ENCODE data around the gene TSKS.

The TSKS gene

GRCh38 chr19:49713236-49713845 lies 49.8 kb downstream of the TSKS start:
- peak; percentile 26 for DNase-seq

DNA sequence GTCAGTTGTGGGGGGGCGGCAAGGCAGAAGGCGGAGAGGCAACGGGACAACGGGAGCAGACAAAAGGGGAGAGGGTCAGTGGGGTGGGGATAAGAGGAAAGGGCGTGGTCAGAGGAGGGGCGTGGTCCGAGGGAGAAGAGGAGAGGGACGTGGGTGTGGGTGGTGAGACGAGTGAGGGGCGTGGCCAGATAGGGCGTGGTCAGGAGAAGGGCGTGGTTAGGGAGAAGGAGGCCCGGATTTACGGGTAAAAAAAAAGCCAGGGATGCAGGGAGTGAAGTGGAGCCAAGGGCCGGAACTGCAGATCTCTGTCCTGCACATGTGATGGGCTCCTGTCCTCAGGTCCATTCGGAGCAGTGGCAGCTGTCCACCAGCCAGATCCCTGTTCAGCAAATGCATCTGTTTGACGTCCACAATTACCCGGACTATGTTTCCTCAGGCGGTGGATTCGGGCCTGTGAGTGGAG lies 50.7 kb downstream of the TSKS start:
- DNase-seq: peak; percentile 22

- no peak for DNase-seq
Observed at GRCh38 chr19:49710372-49710951, 52.6 kb downstream of the TSKS start.

DNA sequence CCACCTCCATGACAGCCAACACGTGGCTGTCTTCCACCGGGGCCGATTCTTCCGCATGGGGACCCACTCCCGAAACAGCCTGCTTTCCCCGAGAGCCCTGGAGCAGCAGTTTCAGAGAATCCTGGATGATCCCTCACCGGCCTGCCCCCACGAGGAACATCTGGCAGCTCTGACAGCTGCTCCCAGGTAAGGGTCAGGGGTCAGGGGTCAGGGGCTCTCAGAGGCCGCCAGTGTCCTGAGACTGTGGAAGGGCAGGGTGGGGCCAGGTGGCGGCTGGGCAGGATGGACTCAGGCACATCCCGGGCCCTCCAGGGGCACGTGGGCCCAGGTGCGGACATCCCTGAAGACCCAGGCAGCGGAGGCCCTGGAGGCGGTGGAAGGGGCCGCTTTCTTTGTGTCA lies 57.2 kb downstream of the TSKS start:
- DNase-seq: no peak

DNA sequence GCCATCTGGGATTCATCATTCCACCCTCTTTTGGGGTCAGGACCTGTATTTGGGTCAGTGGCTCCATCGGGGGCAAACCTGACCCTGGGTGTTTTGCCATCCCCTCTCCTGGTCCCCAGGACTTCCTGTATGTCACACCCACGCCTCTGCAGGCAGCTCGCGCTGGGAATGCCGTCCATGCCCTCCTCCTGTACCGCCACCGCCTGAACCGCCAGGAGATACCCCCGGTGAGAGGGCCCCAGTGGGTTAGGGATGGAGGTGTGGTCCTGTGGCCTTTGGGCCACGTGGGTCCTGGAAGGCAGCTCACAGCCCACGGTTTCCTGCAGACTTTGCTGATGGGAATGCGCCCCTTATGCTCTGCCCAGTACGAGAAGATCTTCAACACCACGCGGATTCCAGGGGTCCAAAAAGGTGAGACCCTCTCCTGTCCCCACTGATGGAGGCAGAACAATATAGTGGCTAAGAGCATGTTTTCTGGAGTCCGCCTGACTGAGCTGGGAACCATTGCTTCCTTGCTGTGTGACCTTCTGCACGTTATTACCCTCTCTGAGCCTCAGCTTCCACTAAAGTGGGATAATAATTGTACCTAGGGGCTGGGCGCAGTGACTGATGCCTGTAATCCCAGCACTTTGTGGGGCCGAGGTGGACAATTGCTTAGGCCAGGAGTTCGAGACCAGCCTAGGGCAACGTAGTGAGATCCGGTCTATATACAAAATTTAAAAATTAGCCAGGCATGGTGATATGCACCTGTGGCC lies 58.0 kb downstream of the TSKS start:
- no peak for DNase-seq

DNA sequence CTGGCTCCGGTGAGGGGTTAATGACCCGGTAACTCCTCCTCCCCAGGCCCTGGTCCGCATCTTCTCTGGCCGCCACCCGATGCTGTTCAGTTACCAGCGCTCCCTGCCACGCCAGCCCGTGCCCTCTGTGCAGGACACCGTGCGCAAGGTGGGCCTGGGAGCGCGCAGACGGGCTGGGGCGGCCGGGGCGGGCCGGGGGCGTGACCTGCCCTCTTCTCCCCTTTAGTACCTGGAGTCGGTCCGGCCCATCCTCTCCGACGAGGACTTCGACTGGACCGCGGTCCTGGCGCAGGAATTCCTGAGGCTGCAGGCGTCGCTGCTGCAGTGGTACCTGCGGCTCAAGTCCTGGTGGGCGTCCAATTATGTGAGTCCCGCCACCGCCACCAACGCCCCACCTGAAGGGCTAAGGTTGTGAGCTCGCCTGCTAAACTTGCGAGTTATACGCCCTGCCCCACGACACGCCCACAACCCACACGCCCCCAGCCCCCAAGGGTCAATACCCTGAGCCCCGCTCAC lies 61.8 kb downstream of the TSKS start:
- no peak for DNase-seq

DNA sequence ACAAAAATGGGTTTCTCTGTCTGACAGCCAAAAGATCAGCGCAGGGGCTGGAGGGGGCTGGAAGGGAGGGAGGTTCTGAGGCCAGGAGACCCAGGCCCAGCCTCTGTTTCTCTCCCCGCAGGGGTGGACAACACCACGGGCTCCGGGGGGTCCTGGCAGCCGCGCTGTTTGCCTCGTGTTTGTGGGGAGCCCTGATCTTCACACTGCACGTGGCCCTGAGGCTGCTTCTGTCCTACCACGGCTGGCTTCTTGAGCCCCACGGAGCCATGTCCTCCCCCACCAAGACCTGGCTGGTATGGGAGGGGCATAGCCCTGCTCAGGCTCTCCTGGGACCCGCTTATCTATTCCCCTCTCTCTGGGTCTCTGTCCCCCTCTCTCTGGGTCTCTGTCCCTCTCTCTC lies 62.5 kb downstream of the TSKS start:
- no peak for DNase-seq

- no peak for DNase-seq
Observed at GRCh38 chr19:49699364-49699763, 63.7 kb downstream of the TSKS start.

DNA sequence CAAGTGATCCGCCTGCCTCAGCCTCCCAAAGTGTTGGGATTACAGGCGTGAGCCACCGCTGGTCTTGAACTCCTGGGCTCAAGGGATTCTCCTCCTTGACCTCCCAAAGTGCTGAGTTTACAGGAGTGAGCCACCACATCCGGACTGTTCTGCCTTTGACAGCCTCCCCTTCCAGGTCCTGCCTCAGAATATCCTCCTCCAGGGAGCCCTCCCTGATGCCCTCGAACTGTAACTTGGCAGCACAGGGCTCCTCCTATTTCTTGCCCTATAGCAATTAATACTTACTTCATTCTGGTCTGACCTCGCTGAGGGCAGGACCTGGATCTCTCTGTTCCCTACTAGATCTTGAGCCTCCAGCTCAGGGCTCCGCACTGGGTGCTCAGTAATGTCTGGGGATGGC lies 66.2 kb downstream of the TSKS start:
- no peak for DNase-seq

GRCh38 chr19:49696115-49696514 lies 67.0 kb downstream of the TSKS start:
- DNase-seq: no peak

DNA sequence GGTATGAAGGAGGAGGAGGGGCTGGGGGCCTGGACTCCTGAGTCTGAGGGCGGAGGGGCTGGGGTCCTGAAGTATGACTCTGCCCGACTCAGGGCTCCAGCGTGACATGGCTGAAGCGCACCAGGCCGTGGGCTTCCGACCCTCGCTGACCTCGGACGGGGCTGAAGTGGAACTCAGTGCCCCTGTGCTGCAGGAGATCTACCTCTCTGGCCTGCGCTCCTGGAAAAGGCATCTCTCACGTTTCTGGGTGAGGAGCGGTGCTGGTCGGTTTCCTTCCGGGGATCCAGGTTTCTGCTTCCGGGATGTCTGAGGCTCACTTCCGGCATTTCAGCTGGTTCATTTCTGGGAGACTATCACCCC lies 71.0 kb downstream of the TSKS start:
- no peak for DNase-seq

GRCh38 chr19:49691243-49692146 lies 71.6 kb downstream of the TSKS start:
- peak; percentile 86 for DNase-seq

- DNase-seq: peak; percentile 92
Observed at GRCh38 chr19:49690656-49691242, 72.4 kb downstream of the TSKS start, which contains the start of gene CPT1C. TSS of gene CPT1C (plus strand) at chr19:49691116. CDS start at chr19:49692253, 1,137 bp downstream.

DNA sequence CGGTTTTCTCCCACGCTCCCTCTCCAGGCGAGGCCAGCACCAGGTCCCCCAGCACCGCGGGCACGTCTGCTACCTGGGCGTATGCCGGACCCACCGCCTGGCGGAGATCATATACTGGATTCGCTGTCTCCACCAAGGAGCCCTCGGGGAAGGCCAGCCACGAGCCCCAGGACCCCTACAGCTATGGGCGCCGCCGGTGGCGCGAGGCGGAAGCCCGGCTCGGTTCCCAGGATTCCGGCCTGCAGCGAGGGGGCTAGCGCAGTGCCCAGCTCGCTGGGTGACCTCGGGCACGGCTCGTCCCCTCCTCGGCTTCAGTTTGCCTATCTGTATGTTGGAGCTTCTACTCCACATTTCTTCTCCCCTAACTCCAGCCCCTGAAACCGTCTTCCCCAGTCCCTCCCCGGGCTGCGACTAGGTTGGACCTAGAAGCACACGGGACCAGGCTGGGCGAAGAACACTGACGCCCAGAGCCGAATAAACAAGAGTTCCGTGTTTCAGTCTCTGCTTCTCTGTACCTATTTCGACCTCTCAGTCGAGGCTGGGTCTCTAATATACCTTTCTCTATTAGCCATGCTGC lies 72.9 kb downstream of the TSKS start:
- DNase-seq: peak; percentile 68
